Lung microvascular endothelial cell (primary cell): ENCODE results near the gene PIGR. TPM values are rescaled to one million over a fixed set of nuclear protein-coding genes. Genes with fewer than 3 reads are reported as not detected.
A peak's percentile ranks its signal among the peaks of the same experiment; 100 is the strongest.

Source experiments
- DNase-seq, 2 donors: peaks; one replicate each; pipeline versions ENCODE4 v3.0.0 to v3.0.0-alpha.2; 2010; ENCODE audit warnings: low read depth in 2 of 2
- total RNA-seq: library from RNA; depleted of rRNA; stranded (reverse); fragments of >200 nt; gene quantifications from 2 replicates; pipeline ENCODE4 v1.2.1, GENCODE V29; 2014

Gene PIGR
- total RNA-seq, 1 donor from 2014 or later: not detected

- no peak for DNase-seq
These were observed 53.8 kb downstream of the PIGR start for GRCh38 chr1:206892351-206892984.

- DNase-seq: no peak
These were observed 54.9 kb downstream of the PIGR start for GRCh38 chr1:206891412-206891811.

GRCh38 chr1:206890125-206891060 lies 55.9 kb downstream of the PIGR start:
- DNase-seq: peak; percentile 64 to 86

GRCh38 chr1:206887701-206888100 lies 58.6 kb downstream of the PIGR start:
- no peak for DNase-seq

GRCh38 chr1:206886831-206887230 lies 59.4 kb downstream of the PIGR start:
- DNase-seq: no peak

GRCh38 chr1:206885341-206886060 lies 60.8 kb downstream of the PIGR start:
- DNase-seq: no peak

- no peak for DNase-seq
These were observed 62.4 kb downstream of the PIGR start for GRCh38 chr1:206883876-206884275.

- no peak for DNase-seq
These were observed 63.1 kb downstream of the PIGR start for GRCh38 chr1:206883160-206883559.

- DNase-seq: no peak
These were observed 63.7 kb downstream of the PIGR start for GRCh38 chr1:206882555-206882954.

- no peak for DNase-seq
These were observed 66.0 kb downstream of the PIGR start for GRCh38 chr1:206880314-206880713.

Other genes with a start within 250 kb of the PIGR start
- gene IL19, start 175.7 kb downstream of the PIGR start, total RNA-seq: not detected in 2 replicates
- not detected in 2 replicates for gene IL10, start 174.0 kb downstream of the PIGR start, total RNA-seq
- not detected in 2 replicates for gene IL20, start 80.8 kb downstream of the PIGR start, total RNA-seq
- not detected in 2 replicates for gene IL24, start 49.0 kb downstream of the PIGR start, total RNA-seq
- gene FCMR, start 24.5 kb downstream of the PIGR start, total RNA-seq: not detected in 2 replicates
- gene FCAMR, start 24.0 kb upstream of the PIGR start, total RNA-seq: not detected in 2 replicates
- gene C1orf116, start 86.3 kb upstream of the PIGR start, total RNA-seq: not detected in 2 replicates
- gene YOD1, start 104.7 kb upstream of the PIGR start, total RNA-seq: 3.9 and 5.8 TPM in 2 replicates
- gene PFKFB2, start 106.8 kb upstream of the PIGR start, total RNA-seq: 0.87 and 0.99 TPM in 2 replicates
- not detected in 2 replicates for gene C4BPB, start 142.4 kb upstream of the PIGR start, total RNA-seq
- not detected in 2 replicates for gene C4BPA, start 157.8 kb upstream of the PIGR start, total RNA-seq